A549 (cell line): ENCODE data around the gene VASH2. TPM values are rescaled to one million over a fixed set of nuclear protein-coding genes. Genes with fewer than 3 reads are reported as not detected.
A peak's percentile ranks its signal among the peaks of the same experiment; 100 is the strongest.
"Not testable (repeated sequence)": the region's sequence is repeated elsewhere in the genome, so short reads cannot be mapped to it uniquely, and the experiment has no call there.

ENCODE experiments used
- ATAC-seq, 2 experiments: fragments of 200-7000 bp in 1 of 2; fragments of >200 bp in 1 of 2; cut with Nextera tagmentation in 1 of 2; cut with Tn5 transposase in 1 of 2; 3 replicates each; pipeline versions ENCODE4 v1.8.0 to v1.9.1; 2018 to 2020; ENCODE audit warnings: mild to moderate bottlenecking in 1 of 2, moderate library complexity in 1 of 2
- CTCF ChIA-PET: fragments of 300-600 bp; sonication (Branson Sonifier 250); formaldehyde crosslinking; extraction: SDS; loops from one replicate; lab custom pipeline; 2021; ENCODE audit warnings: antibody characterized with exemption, inconsistent platforms; lab: Yijun Ruan, JAX
- POLR2A ChIA-PET: fragments of 350-600 bp; formaldehyde crosslinking; extraction: SDS; loops from one replicate; lab custom pipeline; 2021; ENCODE audit warnings: antibody characterized with exemption, inconsistent platforms; lab: Yijun Ruan, JAX
- DNase-seq, 2 experiments: peaks; one replicate each; pipeline versions ENCODE4 v3.0.0 to v3.0.0-alpha.2; 2011 to 2016; ENCODE audit warnings: low read depth in 1 of 2, low spot score in 1 of 2
- FAIRE-seq: peaks from 2 replicates; lab custom pipeline; 2011; peaks lifted over from hg19 to GRCh38; lab: Jason Lieb, UNC
- H3K27ac ChIP-seq, 2 experiments: fragments of >200 bp; sonication (Bioruptor Twin); formaldehyde crosslinking; 3 replicates each; pipeline ENCODE4 v1.5.1; 2016 to 2017
- H3K4me1 ChIP-seq: fragments of >200 bp; sonication (Bioruptor Twin); formaldehyde crosslinking; 3 replicates; pipeline ENCODE4 v1.6.1; 2016
- H3K4me2 ChIP-seq: fragments of >200 bp; sonication (Bioruptor Twin); formaldehyde crosslinking; 3 replicates; pipeline ENCODE4 v1.6.1; 2016
- H3K4me3 ChIP-seq: fragments of >200 bp; sonication (Bioruptor Twin); formaldehyde crosslinking; 3 replicates; pipeline ENCODE4 v1.5.1; 2016
- H3K9me3 ChIP-seq: fragments of >200 bp; sonication (Bioruptor Twin); formaldehyde crosslinking; 3 replicates; pipeline ENCODE4 v1.6.1; 2016
- CBX2 ChIP-seq: fragments of 200-600 bp; sonication (generic); IDR thresholded peaks from 2 replicates; pipeline ENCODE4 v1.6.1; 2016; ENCODE audit warnings: low read depth, mild to moderate bottlenecking, borderline replicate concordance
- CBX8 ChIP-seq: fragments of 200-600 bp; sonication (generic); IDR thresholded peaks from 2 replicates; pipeline ENCODE4 v1.6.1; 2016
- CHD4 ChIP-seq: fragments of 200-600 bp; sonication (generic); IDR thresholded peaks from 2 replicates; pipeline ENCODE4 v1.6.1; 2016; ENCODE audit warnings: antibody characterized with exemption, mild to moderate bottlenecking, borderline replicate concordance
- EHF ChIP-seq: fragments of 250-450 bp; sonication (Bioruptor Pico); IDR thresholded peaks from 2 replicates; pipeline ENCODE4 v1.5.0; 2020; ENCODE audit warnings: mild to moderate bottlenecking
- EHMT2 ChIP-seq: fragments of 200-600 bp; sonication (generic); IDR thresholded peaks from 2 replicates; pipeline ENCODE4 v1.6.1; 2016; ENCODE audit warnings: antibody characterized with exemption, low read depth, mild to moderate bottlenecking, moderate library complexity
- GATA3 ChIP-seq: IDR thresholded peaks from 2 replicates; pipeline ENCODE4 v1.6.1; 2012; ENCODE audit warnings: borderline replicate concordance
- HDAC2 ChIP-seq: fragments of 200-600 bp; sonication (generic); IDR thresholded peaks from 2 replicates; pipeline ENCODE4 v1.6.1; 2016
- HEYL ChIP-seq: fragments of 250-450 bp; sonication (Bioruptor Pico); IDR thresholded peaks from 2 replicates; pipeline ENCODE4 v1.8.0; 2021; ENCODE audit warnings: mild to moderate bottlenecking, moderate library complexity
- HOXA7 ChIP-seq: fragments of 250-450 bp; sonication (Bioruptor Pico); IDR thresholded peaks from 2 replicates; pipeline ENCODE4 v1.5.0; 2020; ENCODE audit warnings: mild to moderate bottlenecking, moderate library complexity
- HOXB5 ChIP-seq: fragments of 250-450 bp; sonication (Bioruptor Pico); IDR thresholded peaks from 2 replicates; pipeline ENCODE4 v1.5.0; 2020; ENCODE audit warnings: mild to moderate bottlenecking, moderate library complexity
- KDM5A ChIP-seq: fragments of 200-600 bp; sonication (generic); IDR thresholded peaks from 2 replicates; pipeline ENCODE4 v1.6.1; 2016; ENCODE audit warnings: antibody characterized with exemption, mild to moderate bottlenecking
- MAFK ChIP-seq: fragments of 450-650 bp; IDR thresholded peaks from 2 replicates; pipeline ENCODE4 v1.6.1; 2014; ENCODE audit not compliant: partially characterized antibody
- NR3C1 ChIP-seq: fragments of >200 bp; sonication (Bioruptor Twin); formaldehyde crosslinking; IDR thresholded peaks from 3 replicates; pipeline ENCODE4 v1.6.1; 2017
- RAD21 ChIP-seq, 2 experiments: fragments of >200 bp in 1 of 2; sonication (Bioruptor Twin) in 1 of 2; formaldehyde crosslinking in 1 of 2; IDR thresholded peaks in 1 of 2; conservative IDR thresholded peaks in 1 of 2; 2 replicates in 1 of 2; 3 replicates in 1 of 2; pipeline ENCODE4 v1.6.1; 2012 to 2018; ENCODE audit warnings: inconsistent platforms in 1 of 2
- RCOR1 ChIP-seq: fragments of 150-350 bp; IDR thresholded peaks from 2 replicates; pipeline ENCODE4 v1.6.1; 2014; ENCODE audit warnings: antibody characterized with exemption, low read length, low read depth
- RNF2 ChIP-seq: fragments of 200-600 bp; sonication (generic); IDR thresholded peaks from 2 replicates; pipeline ENCODE4 v1.6.1; 2016; ENCODE audit warnings: low read depth, mild to moderate bottlenecking, antibody characterized with exemption, moderate library complexity, borderline replicate concordance
- SMC3 ChIP-seq: fragments of >200 bp; sonication (Bioruptor Twin); formaldehyde crosslinking; IDR thresholded peaks from 3 replicates; pipeline ENCODE4 v1.6.1; 2018; ENCODE audit warnings: inconsistent platforms
- TFCP2L1 ChIP-seq: fragments of 250-450 bp; sonication (Bioruptor Pico); IDR thresholded peaks from 2 replicates; pipeline ENCODE4 v1.5.0; 2021; ENCODE audit warnings: mild to moderate bottlenecking
- WGBS: methylation state at CpG from one replicate; pipeline ENCODE4 v1.1.6; 2017; ENCODE audit errors: missing lambda C conversion rate; 5-methylcytosine and 5-hydroxymethylcytosine counted together
- polyA plus RNA-seq, 4 experiments: library from polyadenylated mRNA; depleted of rRNA in 3 of 4; stranded (reverse); fragments of >200 nt; fragmentation: RNase III in 1 of 4; extraction: RNeasy Plus Mini Kit Qiagen cat#74134 plus additional on column Dnase treatment in 1 of 4; gene quantifications; 2 replicates in 3 of 4; 3 replicates in 1 of 4; pipeline ENCODE4 v1.2.3, GENCODE V29; 2011 to 2017
- TF ChIP-seq, protein P1 (sequence below): fragments of >200 bp; sonication (Bioruptor Twin); formaldehyde crosslinking; IDR thresholded peaks from 2 replicates; pipeline ENCODE4 v1.6.1; 2016
- TF ChIP-seq, protein P2 (sequence below): fragments of 250-450 bp; sonication (Bioruptor Pico); IDR thresholded peaks from 2 replicates; pipeline ENCODE4 v1.5.0; 2020; ENCODE audit warnings: low read depth, mild to moderate bottlenecking, moderate library complexity
- TF ChIP-seq, protein P3 (sequence below): fragments of 150-350 bp; IDR thresholded peaks from 2 replicates; pipeline ENCODE4 v1.6.1; 2014; ENCODE audit warnings: low read depth, mild to moderate bottlenecking, low read length

Gene VASH2
- polyA plus RNA-seq, 2 of the 4 experiments (the other 2 are of a cell fraction), result 3.4 to 4.7 TPM

DNA sequence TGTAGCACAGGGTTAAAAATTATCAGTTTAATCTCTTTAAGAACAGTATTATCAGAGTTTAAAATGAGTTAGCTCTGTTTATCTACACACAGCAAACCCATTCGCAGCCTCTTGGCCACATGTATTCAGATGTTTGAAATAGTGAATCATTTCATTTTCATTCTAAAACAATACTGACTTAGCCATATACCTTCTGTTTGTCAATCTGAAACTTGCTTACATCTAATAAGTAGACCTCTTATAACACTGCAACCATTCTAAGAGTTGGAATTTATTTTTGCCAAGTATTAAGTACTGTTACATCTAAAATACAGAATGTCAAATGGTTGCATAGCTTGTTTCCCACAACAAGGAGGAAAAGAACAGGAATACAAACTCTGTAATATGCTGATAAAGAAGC lies 39.9 kb downstream of the VASH2 start:
- no peaks in the 10 kb centered on the region for H3K9me3 ChIP-seq
- WGBS, result 66% methylated on average over 1 of the region's 1 CpG
- no peak overlapping the region for H3K4me3 ChIP-seq
- TF ChIP-seq GATA3, result no peak
- ChIA-PET CTCF (interaction anchor here (0.6 kb wide), 1 partner anchor 291 kb away, joined by 3 read pairs; no protein-coding TSS in a partner anchor), POLR2A (interaction anchor here (0.7 kb wide), 1 partner anchor 98 kb away, joined by 3 read pairs; no protein-coding TSS in a partner anchor)
- FAIRE-seq (peak; percentile 49), DNase-seq (no peak), ATAC-seq (no peak)
- H3K27ac ChIP-seq, result no peak overlapping the region
- peaks cover 37% of the 10 kb centered on the region for H3K4me1 ChIP-seq
- H3K4me2 ChIP-seq, result no peak overlapping the region

DNA sequence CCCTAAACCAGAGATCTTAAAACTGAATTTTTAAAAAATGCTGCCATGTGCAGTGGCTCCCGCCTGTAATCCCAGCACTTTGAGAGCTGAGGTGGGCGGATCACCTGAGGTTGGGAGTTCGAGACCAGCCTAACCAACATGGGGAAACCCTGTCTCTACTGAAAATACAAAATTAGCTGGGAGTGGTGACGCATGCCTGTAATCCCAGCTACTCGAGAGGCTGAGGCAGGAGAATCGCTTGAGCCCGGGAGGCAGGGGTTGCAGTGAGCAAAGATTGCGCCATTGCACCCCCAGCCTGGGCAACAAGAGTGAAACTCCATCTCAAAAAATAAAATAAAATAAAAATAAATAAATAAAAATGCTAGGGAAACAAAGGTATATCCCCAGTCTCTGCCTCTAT lies 43.6 kb downstream of the VASH2 start:
- 94% methylated on average over 8 of the region's 8 CpGs for WGBS
- H3K4me2 ChIP-seq, H3K9me3 ChIP-seq, H3K4me3 ChIP-seq, FAIRE-seq, POLR2A ChIA-PET, ATAC-seq, DNase-seq: not testable (repeated sequence)
- Histone ChIP-seq H3K4me1 (peaks cover 21% of the 10 kb centered on the region), H3K27ac (peak overlapping the region in 1 of 2 experiments; percentile 6; a peak in 1 of 6 replicates)
- CTCF ChIA-PET, result interaction anchor here (1.0 to 4.8 kb wide), 14 partner anchors 9 to 538 kb away, joined by 3 to 35 read pairs (median 6); no protein-coding TSS in a partner anchor

DNA sequence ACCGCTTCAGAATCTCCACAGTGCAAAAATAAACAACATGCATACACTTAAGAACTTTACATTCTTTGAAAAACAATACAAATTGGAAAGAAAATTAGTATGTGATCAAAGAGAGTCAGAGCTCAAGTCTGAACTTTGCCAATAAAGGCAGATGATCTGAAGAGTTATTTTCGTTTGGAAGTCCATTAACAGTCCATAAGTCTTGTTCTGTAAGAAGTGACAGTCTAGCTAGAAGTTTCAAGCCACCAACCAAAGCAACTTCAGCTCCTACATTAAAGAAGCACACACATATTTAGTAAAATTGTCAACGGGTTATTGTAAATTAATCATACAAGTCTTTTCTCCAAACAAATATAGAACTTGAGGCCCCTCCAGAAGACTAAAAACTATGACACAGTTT lies 44.6 kb downstream of the VASH2 start:
- Histone ChIP-seq H3K4me1 (peaks cover 18% of the 10 kb centered on the region), H3K9me3 (no peaks in the 10 kb centered on the region), H3K27ac (peak overlapping the region; percentile 49; a peak in 3 of 6 replicates), H3K4me2 (no peak overlapping the region), H3K4me3 (no peak overlapping the region)
- ChIA-PET POLR2A (no interaction called here), CTCF (interaction anchor here (0.6 to 4.8 kb wide), 47 partner anchors 9 to 587 kb away, joined by 3 to 35 read pairs (median 5); partner anchors contain the start of gene ATF3)
- no peak for ATAC-seq
- 80% methylated on average over 3 of the region's 3 CpGs for WGBS
- no peak for FAIRE-seq
- TF ChIP-seq NR3C1, result no peak
- TF ChIP-seq HEYL (CRISPR knock-in tag), result no peak
- TF ChIP-seq EHMT2, result no peak
- TF ChIP-seq, protein P1, sequence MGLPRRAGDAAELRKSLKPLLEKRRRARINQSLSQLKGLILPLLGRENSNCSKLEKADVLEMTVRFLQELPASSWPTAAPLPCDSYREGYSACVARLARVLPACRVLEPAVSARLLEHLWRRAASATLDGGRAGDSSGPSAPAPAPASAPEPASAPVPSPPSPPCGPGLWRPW, result no peak
- TF ChIP-seq CBX2, result no peak
- TF ChIP-seq RCOR1, result no peak
- no peak for TF ChIP-seq CBX8
- TF ChIP-seq, protein P2, sequence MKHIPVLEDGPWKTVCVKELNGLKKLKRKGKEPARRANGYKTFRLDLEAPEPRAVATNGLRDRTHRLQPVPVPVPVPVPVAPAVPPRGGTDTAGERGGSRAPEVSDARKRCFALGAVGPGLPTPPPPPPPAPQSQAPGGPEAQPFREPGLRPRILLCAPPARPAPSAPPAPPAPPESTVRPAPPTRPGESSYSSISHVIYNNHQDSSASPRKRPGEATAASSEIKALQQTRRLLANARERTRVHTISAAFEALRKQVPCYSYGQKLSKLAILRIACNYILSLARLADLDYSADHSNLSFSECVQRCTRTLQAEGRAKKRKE (CRISPR knock-in tag), result no peak
- no peak for TF ChIP-seq HOXA7
- TF ChIP-seq EHF (CRISPR knock-in tag), result no peak
- no peak for TF ChIP-seq HDAC2
- no peak for TF ChIP-seq SMC3
- TF ChIP-seq, protein P3, sequence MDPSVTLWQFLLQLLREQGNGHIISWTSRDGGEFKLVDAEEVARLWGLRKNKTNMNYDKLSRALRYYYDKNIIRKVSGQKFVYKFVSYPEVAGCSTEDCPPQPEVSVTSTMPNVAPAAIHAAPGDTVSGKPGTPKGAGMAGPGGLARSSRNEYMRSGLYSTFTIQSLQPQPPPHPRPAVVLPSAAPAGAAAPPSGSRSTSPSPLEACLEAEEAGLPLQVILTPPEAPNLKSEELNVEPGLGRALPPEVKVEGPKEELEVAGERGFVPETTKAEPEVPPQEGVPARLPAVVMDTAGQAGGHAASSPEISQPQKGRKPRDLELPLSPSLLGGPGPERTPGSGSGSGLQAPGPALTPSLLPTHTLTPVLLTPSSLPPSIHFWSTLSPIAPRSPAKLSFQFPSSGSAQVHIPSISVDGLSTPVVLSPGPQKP, result no peak
- TF ChIP-seq KDM5A, result no peak
- no peak for TF ChIP-seq TFCP2L1 (CRISPR knock-in tag)
- TF ChIP-seq MAFK, result no peak
- TF ChIP-seq RNF2, result no peak
- no peak for DNase-seq

DNA sequence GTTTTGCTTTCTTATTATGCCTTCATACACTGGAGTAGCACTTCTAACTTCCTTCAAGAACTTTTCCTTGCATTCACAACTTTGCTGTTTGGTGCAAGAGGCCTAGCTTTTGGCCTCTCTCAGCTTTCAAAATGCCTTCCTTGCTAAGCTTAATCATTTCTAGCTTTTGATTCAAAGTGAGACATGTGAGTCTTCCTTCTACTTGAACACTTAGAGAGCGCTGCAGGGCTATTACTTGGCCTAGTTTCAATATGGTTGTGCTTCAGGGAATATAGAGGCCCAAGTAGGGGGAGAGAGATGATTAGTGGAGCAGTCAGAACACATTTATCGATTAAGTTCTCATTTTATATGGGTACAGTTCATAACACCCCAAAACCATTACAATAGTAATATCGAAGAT lies 52.9 kb downstream of the VASH2 start:
- 96% methylated on average over 3 of the region's 3 CpGs for WGBS
- CTCF ChIA-PET, result interaction anchor here (0.6 to 2.3 kb wide), 5 partner anchors 8 to 1680 kb away, joined by 3 to 12 read pairs (median 4); partner anchors contain the start of gene RPS6KC1
- FAIRE-seq (no peak), ATAC-seq (no peak), DNase-seq (no peak)
- Histone ChIP-seq H3K27ac (no peak overlapping the region), H3K4me3 (no peak overlapping the region), H3K4me2 (no peak overlapping the region), H3K4me1 (no peaks in the 10 kb centered on the region), H3K9me3 (no peaks in the 10 kb centered on the region)
- POLR2A ChIA-PET, result interaction anchor here (0.6 kb wide), 1 partner anchor 188 kb away, joined by 3 read pairs; no protein-coding TSS in a partner anchor
- TF ChIP-seq RAD21 (conservative IDR thresholded peaks at IDR 0.05 in 1 of 2, IDR thresholded peaks at IDR 0.05 in 1 of 2), result no peak
- TF ChIP-seq CHD4, result no peak
- TF ChIP-seq HOXB5, result no peak
